Measurements from ENCODE around the gene COG5.
A peak's percentile ranks its signal among the peaks of the same experiment; 100 is the strongest.
"Not testable (repeated sequence)": the region's sequence is repeated elsewhere in the genome, so short reads cannot be mapped to it uniquely, and the experiment has no call there.

COG5 gene

DNA sequence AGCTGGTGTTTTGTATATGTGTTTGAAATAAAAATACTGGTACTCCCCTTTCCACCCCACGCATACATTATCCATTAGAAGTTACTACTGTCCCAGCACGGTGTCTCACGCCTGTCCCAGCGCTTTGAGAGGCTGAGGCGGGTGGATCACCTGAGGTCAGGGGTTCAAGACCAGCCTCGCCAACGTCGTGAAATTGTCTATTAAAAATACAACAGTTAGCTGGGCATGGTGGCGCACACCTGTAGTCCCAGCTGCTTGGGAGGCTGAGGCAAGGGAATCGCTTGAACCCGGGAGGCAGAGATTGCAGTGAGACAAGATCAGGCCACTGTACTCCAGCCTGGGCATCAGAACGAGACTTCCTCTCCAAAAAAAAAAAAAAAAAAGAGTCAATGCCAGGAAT lies 392.2 kb downstream of the COG5 start:
- DNase-seq, result no peak

DNA sequence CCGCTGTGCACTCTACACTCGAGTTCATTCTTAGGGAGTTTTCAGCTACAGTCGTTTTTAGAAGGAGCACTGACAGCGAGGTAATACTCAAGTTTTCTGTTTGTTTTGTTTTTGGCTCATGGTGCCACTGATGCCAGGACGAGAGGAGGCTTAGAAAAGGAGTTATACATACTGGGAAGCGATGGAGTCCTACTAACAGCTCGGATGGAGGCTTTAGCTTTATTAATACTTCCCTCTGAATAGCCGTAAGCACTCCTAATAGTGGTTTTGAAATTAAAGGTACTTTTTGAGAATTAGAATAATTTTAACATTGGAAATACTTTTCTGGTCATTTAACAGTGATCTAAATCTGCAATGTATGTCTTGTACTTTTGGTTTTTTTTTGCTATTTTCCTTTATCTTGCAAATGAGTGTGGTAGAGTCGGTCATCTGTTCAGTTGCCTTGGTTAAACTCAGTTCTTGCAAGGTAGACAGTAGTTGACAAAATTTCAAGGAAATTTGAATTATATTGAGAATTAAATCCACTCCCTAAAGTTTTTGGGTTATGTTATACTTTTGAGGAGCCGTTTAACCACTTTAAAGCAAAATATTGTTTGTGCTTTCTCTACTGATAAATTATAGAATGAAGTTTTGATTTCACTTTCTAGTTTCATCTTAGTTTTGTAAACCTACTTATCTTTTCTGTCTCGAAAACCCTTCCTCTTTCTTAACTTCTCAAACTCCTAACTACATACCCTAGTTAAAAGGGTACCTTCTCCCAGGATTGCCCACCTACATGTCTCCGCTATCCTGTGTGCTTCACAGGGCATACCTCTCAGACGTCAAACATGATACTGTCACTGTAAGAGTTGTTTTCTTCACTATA lies 393.4 kb downstream of the COG5 start:
- DNase-seq, result no peak

- DNase-seq, result peak; percentile 82
Observed at GRCh38 chr7:107169120-107170050, 394.3 kb downstream of the COG5 start.

GRCh38 chr7:107168233-107169119 lies 395.2 kb downstream of the COG5 start, which contains the start of gene HBP1:
Gene HBP1, plus strand, starts transcription at chr7:107169003. Its CDS starts 10,891 bp downstream, at chr7:107179894.
- DNase-seq, result peak; percentile 97

- DNase-seq, result peak; percentile 74
Observed at GRCh38 chr7:107167483-107168232, 396.1 kb downstream of the COG5 start.

- no peak for DNase-seq
Observed at GRCh38 chr7:107166736-107167426, 396.8 kb downstream of the COG5 start.

GRCh38 chr7:107165341-107165740 lies 398.4 kb downstream of the COG5 start:
- no peak for DNase-seq

DNA sequence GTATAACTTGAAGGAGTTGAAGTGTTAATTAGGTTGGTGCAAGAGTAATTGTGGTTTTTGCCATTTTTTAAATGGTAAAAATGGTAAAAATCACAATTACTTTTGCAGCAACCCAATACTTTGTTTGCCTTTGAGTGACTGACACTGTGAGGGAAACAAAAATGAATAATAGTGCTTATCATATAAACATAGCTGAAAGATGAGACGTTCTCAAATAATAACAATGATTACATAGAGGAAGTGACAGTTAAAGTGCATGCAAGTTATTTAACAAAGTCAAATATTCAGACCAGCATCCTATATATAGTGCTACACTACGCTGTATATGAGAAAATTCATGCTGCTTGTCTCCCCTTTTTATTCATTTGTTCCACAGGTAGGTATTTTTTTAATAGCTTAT lies 399.6 kb downstream of the COG5 start:
- DNase-seq, result no peak

DNA sequence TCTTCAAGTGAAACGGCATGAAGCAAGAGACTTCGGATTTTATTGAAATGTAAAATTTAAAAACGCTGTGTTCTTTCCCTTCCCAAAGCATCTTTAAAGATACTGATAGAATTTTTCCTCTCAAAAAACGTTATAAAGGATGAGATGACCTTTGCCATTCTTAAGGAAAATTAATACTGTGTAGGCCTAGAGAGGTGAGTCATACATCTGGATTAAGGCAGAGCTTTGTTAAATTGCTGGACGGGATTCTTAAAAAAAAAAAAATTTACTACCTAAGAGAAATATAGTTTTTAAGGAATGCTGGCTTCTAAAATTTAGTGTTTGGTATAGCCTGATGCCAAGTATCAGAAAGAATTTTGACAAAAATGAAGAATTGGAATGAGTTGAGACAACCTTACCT lies 401.2 kb downstream of the COG5 start:
- DNase-seq, result no peak

DNA sequence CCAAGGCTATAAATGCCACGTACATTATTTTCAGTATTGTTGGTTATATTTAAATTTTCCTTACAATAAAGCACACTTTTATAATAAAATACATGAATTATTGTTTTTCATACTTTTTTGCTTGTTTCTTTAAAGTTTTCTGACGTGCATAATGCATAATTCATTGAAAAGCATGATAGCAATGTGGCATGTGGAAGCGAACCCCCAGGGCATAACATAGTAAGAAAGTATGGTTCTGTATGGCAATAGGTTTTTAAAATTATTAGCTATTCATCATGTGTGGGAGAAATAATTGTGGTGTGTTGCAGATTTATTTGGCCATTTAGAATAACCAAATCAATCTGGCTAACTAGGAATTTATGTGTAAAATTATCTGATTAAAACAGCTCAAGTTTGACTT lies 402.3 kb downstream of the COG5 start:
- no peak for DNase-seq

GRCh38 chr7:107160389-107160788 lies 403.3 kb downstream of the COG5 start:
- DNase-seq, result no peak

- no peak for DNase-seq
Observed at GRCh38 chr7:107158028-107158427, 405.7 kb downstream of the COG5 start.

DNA sequence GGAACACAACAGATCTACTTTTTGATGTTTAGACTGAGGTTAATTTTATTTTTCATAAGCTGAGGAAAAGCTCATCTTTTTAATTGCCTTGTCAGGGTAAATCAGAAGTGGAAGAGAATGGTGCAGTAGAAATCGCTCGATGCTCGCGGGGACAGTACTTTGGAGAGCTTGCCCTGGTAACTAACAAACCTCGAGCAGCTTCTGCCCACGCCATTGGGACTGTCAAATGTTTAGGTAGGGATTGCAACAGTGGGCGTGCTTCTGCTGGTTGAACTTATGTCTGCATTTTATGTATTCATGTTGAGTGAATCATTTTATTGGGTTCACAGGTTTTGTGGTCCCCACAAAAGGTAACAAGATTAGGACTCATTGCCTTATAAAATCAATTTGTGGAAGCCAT lies 406.6 kb downstream of the COG5 start:
- DNase-seq, result no peak

DNA sequence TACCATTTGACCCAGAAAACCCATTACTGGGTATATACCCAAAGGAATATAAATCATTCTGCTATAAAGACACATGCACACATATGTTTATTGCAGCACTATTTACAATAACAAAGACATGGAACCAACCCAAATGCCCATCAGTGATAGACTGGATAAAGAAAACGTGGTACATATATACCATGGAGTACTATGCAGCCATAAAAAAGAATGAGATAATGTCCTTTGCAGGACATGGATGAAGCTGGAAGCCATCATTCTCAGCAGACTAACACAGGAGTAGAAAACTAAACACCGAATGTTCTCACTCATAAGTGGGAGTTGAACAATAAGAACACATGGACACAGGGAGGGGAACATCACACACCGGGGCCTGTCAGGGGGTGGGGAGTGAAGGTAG lies 408.0 kb downstream of the COG5 start:
- DNase-seq, result not testable (repeated sequence)

GRCh38 chr7:107154826-107155225 lies 408.9 kb downstream of the COG5 start:
- no peak for DNase-seq

DNA sequence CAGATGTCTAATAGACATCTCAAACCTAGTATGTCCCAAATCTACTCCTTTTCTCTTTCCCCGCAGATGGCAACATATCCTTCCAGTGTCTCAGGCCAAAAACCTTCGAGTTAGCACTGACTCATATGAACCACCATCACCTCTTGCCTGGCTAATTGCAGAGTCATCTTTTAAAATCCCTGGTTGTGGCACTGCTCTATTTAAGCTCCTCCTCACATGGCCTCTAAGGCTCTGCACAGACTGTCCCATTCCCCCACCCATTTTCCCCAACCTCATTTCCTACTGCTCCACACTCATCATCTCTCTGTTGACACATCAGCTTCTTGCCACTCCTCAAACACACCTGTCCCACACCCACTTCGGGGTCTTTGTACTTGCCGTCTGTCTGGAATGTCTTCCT lies 411.7 kb downstream of the COG5 start:
- DNase-seq, result no peak
